HepG2 (cell line): ENCODE measurements around the gene SOX12.

Experiments used
- CREM ChIP-seq, 2 experiments: sonication (generic) in 1 of 2; formaldehyde crosslinking in 1 of 2; IDR thresholded peaks; 2 replicates each; pipeline versions ENCODE4 v1.4.0 to v1.6.1; 2016 to 2020; ENCODE audit warnings: antibody characterized with exemption in 1 of 2, mild to moderate bottlenecking in 1 of 2, missing genetic modification reagents in 1 of 2
- MIER3 ChIP-seq: IDR thresholded peaks from 2 replicates; pipeline ENCODE4 v1.6.1; 2016; ENCODE audit warnings: missing compliant biosample characterization, borderline replicate concordance
- PAWR ChIP-seq: sonication (generic); formaldehyde crosslinking; IDR thresholded peaks from 2 replicates; pipeline ENCODE4 v1.4.0; 2020; ENCODE audit warnings: missing genetic modification reagents, mild to moderate bottlenecking, borderline replicate concordance
- STAG1 ChIP-seq: sonication (generic); formaldehyde crosslinking; IDR thresholded peaks from 2 replicates; pipeline ENCODE4 v1.4.0; 2020; ENCODE audit warnings: missing genetic modification reagents
- ZNF33B ChIP-seq: sonication (generic); formaldehyde crosslinking; IDR thresholded peaks from 2 replicates; pipeline ENCODE4 v1.5.1; 2020; ENCODE audit warnings: mild to moderate bottlenecking, missing genetic modification reagents

GRCh38 chr20:341682-342081, 16.3 kb downstream of the SOX12 start:
- TF ChIP-seq ZNF33B (no peak), STAG1 (CRISPR knock-in tag) (no peak), PAWR (CRISPR knock-in tag) (no peak), MIER3 (no peak), CREM (IDR thresholded peaks at IDR 0.05) (no peak), CREM (CRISPR knock-in tag; IDR thresholded peaks at IDR 0.05) (no peak)
